ENCODE data around the gene SARM1. TPM values are rescaled to one million over a fixed set of nuclear protein-coding genes. Genes with fewer than 3 reads are reported as not detected.

Gene SARM1
- total and polyA plus RNA-seq, 9 of the 15 experiments (the other 6 are each of a cell fraction or from before 2014, with no cell fraction given): 0.04 to 0.55 (median 0.11) TPM; not detected in 2

- FAIRE-seq (no peak), ATAC-seq (no peak), DNase-seq (ENCODE audit: extremely low read depth in 1 of 4, low spot score in 3 of 4) (no peak)
- no peak overlapping the region for H3K4me2 ChIP-seq (ENCODE audit: insufficient read depth, low read length)
- no peak overlapping the region for H3K4me3 ChIP-seq
- H3K27ac ChIP-seq (ENCODE audit: extremely low read depth, low read depth, low read length): no peak overlapping the region
- no peak for TF ChIP-seq SNIP1 (IDR thresholded peaks at IDR 0.05; ENCODE audit: low read depth)
- TF ChIP-seq CEBPB (tag; IDR thresholded peaks at IDR 0.05): peak; percentile 57
- H3K27me3 ChIP-seq (ENCODE audit: control insufficient read depth in 2 of 2, insufficient read depth in 2 of 2, low read length in 2 of 2): no peaks in the 10 kb centered on the region
- peaks cover 11 to 14% of the 10 kb centered on the region in 2 experiments; a peak in 4 of 5 replicates for H3K4me1 ChIP-seq (replicated peaks in 1 of 2; ENCODE audit: control insufficient read depth in 2 of 2, insufficient read depth in 2 of 2, low read length in 2 of 2)
- H3K9ac ChIP-seq (ENCODE audit: insufficient read depth in 1 of 2, low read depth in 2 of 2, low read length in 2 of 2): no peak overlapping the region
- intact Hi-C loops (cut with micrococcal nuclease): no loop called here
- in situ Hi-C loops (cut with MboI): no loop called here
- H3K36me3 ChIP-seq (ENCODE audit: control insufficient read depth, insufficient read depth, low read length): peaks cover 82% of the 10 kb centered on the region
- H3K79me2 ChIP-seq (ENCODE audit: control insufficient read depth, insufficient read depth, low read length): peaks cover 65% of the 10 kb centered on the region
- 91% methylated on average over 5 of the region's 5 CpGs for WGBS (ENCODE audit: insufficient coverage, low coverage, missing lambda C conversion rate)
- H4K20me1 ChIP-seq (replicated peaks; ENCODE audit: control insufficient read depth, insufficient read depth, low read length): 0 out of 2 replicates have a peak, but pooled peaks cover 18% of the 10 kb centered on the region
- no peaks in the 10 kb centered on the region for H3K9me1 ChIP-seq (ENCODE audit: control insufficient read depth, insufficient read depth, low read length)
- no peaks in the 10 kb centered on the region; the same call in 1 of the 2 replicates for H3K9me3 ChIP-seq (replicated peaks; ENCODE audit: control insufficient read depth, insufficient read depth, low read depth, low read length)
- H2AFZ ChIP-seq (ENCODE audit: low read depth, low read length): no peak overlapping the region
- BruUV-seq (replicated peaks): no TSS peak
- CTCF ChIA-PET (ENCODE audit: low intra/inter-chr PET ratio): no interaction called here
- POLR2A ChIA-PET: interaction anchor here (1.4 kb wide), 1 partner anchor 11 kb away, joined by 5 read pairs; the partner anchor contains the start of genes IFT20 and TNFAIP1
Observed at GRCh38 chr17:28324267-28324745, 47.2 kb upstream of the SARM1 start.

- no peak overlapping the region for H3K4me2 ChIP-seq (ENCODE audit: insufficient read depth, low read length)
- WGBS (ENCODE audit: insufficient coverage, low coverage, missing lambda C conversion rate): 96% methylated on average over 2 of the region's 3 CpGs
- H2AFZ ChIP-seq (ENCODE audit: low read depth, low read length): no peak overlapping the region
- peaks cover 11 to 12% of the 10 kb centered on the region in 2 experiments; a peak in 4 of 5 replicates for H3K4me1 ChIP-seq (replicated peaks in 1 of 2; ENCODE audit: control insufficient read depth in 2 of 2, insufficient read depth in 2 of 2, low read length in 2 of 2)
- intact Hi-C loops (cut with micrococcal nuclease): no loop called here
- ChIA-PET POLR2A (interaction anchor here (0.7 to 1.5 kb wide), 2 partner anchors 11 to 32 kb away, joined by 3 to 11 read pairs; partner anchors contain the start of genes IFT20, POLDIP2 and TNFAIP1), CTCF (ENCODE audit: low intra/inter-chr PET ratio) (no interaction called here)
- FAIRE-seq: no peak
- in situ Hi-C loops (cut with MboI): no loop called here
- no peaks in the 10 kb centered on the region; the same call in 1 of the 2 replicates for H3K9me3 ChIP-seq (replicated peaks; ENCODE audit: control insufficient read depth, insufficient read depth, low read depth, low read length)
- no peaks in the 10 kb centered on the region for H3K9me1 ChIP-seq (ENCODE audit: control insufficient read depth, insufficient read depth, low read length)
- no TSS peak for BruUV-seq (replicated peaks)
- no peak for ATAC-seq
- no peak for DNase-seq (ENCODE audit: extremely low read depth in 1 of 4, low spot score in 3 of 4)
- H3K4me3 ChIP-seq: no peak overlapping the region
- no peak overlapping the region for H3K27ac ChIP-seq (ENCODE audit: extremely low read depth, low read depth, low read length)
- H3K9ac ChIP-seq (ENCODE audit: insufficient read depth in 1 of 2, low read depth in 2 of 2, low read length in 2 of 2): no peak overlapping the region
- peaks cover 84% of the 10 kb centered on the region for H3K36me3 ChIP-seq (ENCODE audit: control insufficient read depth, insufficient read depth, low read length)
- no peak for TF ChIP-seq ZNF778 (CRISPR knock-in tag; IDR thresholded peaks at IDR 0.05)
- H3K27me3 ChIP-seq (ENCODE audit: control insufficient read depth in 2 of 2, insufficient read depth in 2 of 2, low read length in 2 of 2): no peaks in the 10 kb centered on the region
- H3K79me2 ChIP-seq (ENCODE audit: control insufficient read depth, insufficient read depth, low read length): peaks cover 60% of the 10 kb centered on the region
- H4K20me1 ChIP-seq (replicated peaks; ENCODE audit: control insufficient read depth, insufficient read depth, low read length): 0 out of 2 replicates have a peak, but pooled peaks cover 18% of the 10 kb centered on the region
Observed at GRCh38 chr17:28324781-28325180, 46.7 kb upstream of the SARM1 start.

Data from K562 (cell line).